Inflammatory macrophage (primary cell): Measurements from ENCODE around the gene VAT1.
"Not testable (repeated sequence)": the region's sequence is repeated elsewhere in the genome, so short reads cannot be mapped to it uniquely, and the experiment has no call there.

Experiments used
- DNase-seq, 2 donors: peaks; one replicate each; pipeline ENCODE4 v3.0.0-alpha.2; 2020 to 2022
- total RNA-seq, 18 experiments: gene quantifications; one replicate each; lab custom pipeline; 2026; ENCODE audit warnings: mixed read lengths in 6 of 18, inconsistent platforms in 2 of 18; lab: John Stamatoyannopoulos, UW

VAT1 gene
- total RNA-seq: 325 to 1,023 (median 611) reads per million in 18 experiments

- peak; percentile 78 to 86 for DNase-seq
These were observed at the start of gene VAT1 for GRCh38 chr17:43021741-43022512. TSS of gene VAT1 (minus strand) at chr17:43022385. CDS start at chr17:43022322, 63 bp downstream.

DNA sequence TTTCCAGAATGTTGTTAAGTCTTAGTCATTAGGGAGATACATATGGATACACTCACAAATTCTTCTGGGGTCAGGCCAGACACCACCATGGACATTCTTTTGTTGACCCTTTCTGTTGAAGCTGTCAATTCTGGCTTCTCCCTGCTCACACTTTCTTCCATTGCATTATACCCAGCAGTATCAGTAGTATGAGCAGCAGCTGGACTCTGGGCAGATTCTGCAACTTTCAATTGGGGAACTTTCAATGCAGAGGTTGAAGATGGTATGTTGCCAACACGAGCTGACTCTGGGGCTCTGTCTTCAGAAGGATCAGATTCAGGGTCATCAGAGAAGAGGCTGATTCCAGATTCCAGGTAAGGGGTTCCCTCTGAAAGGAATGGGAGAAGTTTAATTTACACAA lies 48.7 kb upstream of the VAT1 start:
- no peak for DNase-seq

DNA sequence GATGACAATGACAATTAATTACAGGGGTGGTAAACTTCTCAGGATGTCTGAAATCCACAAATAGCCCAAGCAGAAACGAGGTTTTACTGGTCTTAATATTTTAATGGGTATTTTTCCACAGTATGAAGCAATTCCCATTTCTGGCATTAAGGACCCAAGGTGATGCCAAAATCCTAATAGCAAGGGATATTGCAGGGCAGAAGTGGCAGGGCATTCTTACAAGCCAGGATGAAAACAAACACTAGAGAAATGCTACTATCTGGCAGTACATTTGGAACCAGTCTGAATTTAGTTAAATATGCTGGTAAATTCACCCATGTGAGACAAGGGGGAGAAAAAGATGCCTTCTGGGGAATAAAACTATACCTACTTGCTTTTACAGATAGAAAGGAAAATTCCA lies 48.1 kb upstream of the VAT1 start:
- no peak for DNase-seq

- DNase-seq: no peak
These were observed 47.2 kb upstream of the VAT1 start for GRCh38 chr17:43069368-43069898.

DNA sequence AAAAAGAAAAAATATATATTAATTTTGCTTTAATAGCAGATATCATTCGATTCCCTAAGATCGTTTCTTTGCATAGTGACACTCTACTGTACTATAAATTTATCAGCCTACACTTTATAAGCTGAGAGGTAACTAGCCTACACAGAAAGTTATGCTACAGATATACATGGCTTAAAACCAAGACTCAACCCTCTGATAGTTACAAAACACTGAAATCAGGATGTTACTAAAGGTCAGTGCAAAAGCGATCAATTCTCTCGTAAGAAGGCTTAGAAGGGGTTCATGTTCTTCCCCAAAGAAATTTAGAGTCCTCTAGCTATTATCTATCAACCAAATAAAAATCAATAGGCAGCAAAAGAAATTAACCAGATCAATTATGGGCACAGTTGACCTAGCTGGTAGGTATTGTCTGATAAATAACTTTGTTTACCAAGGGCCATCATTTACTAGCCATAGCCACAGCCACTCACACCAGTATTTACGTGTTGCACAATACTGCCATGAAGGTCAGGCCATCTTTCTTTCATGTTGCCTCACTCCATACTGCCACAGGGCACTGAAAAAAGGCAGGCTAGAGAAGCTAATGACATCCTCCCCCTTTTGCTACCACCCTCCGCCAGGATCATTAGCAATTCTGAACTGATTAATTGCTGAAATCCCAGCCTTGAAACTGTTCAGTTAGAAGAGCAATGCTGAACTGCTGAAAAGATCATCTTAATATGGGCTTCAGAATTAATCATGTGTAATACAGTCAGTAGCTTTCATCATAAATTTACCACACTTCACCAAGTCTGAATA lies 46.6 kb upstream of the VAT1 start:
- DNase-seq: no peak

- DNase-seq: no peak
These were observed 40.9 kb upstream of the VAT1 start for GRCh38 chr17:43062984-43063638.

GRCh38 chr17:43056051-43056450 lies 33.9 kb upstream of the VAT1 start:
- no peak for DNase-seq

GRCh38 chr17:43053008-43053407 lies 30.8 kb upstream of the VAT1 start:
- DNase-seq: not testable (repeated sequence)

DNA sequence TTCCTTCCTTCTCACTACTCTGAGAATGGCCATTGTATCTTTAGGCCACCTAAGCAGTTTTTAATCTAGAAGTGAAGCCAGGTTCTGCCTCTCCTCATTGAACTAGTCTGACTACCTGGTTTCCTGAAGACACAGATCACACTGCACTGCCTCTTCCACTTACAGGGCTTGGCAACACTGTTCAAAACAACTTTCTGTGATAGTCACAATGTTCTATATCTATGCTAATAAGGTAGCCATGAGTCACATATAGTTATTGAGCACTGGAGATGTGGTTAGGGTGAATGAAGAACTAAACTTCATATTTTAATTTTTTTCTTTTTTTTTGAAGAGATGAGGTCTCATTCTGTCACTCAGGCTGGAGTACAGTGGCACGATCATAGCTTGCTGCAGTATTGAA lies 29.8 kb upstream of the VAT1 start:
- DNase-seq: no peak

- no peak for DNase-seq
These were observed 21.8 kb upstream of the VAT1 start for GRCh38 chr17:43044024-43044423.

- DNase-seq: no peak
These were observed 21.1 kb upstream of the VAT1 start for GRCh38 chr17:43043307-43043706.

DNA sequence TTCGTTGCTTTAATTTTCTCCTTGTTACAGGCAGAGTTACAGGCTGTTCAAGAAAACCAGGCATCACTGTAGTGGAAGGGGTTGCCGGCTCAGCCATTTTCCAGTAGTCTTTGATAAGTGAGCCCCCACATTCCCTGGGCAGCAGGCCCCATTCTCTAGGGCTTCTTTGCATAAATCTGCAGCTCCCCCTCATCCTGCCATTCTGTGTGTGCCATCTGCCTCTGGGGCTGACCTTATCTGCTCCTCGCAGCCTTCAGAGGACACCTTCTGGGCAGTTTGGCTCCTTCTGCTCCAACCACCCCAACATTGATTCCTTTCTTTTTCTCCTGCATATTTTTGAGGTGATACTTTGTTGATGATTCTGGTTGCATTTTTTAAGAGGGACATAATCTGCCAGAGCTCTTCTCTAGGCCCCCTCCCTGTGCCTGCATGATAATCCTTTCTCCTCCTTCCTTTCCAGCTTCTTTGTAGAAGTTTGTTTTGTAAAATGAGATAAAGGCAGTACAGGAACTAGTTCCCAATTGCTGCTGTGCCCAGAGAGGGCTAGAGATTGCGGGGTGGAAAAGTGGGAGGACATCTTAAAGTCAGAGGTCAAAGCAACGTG lies 19.9 kb upstream of the VAT1 start:
- DNase-seq: no peak

- DNase-seq: no peak
These were observed 18.5 kb upstream of the VAT1 start for GRCh38 chr17:43040655-43041054.

DNA sequence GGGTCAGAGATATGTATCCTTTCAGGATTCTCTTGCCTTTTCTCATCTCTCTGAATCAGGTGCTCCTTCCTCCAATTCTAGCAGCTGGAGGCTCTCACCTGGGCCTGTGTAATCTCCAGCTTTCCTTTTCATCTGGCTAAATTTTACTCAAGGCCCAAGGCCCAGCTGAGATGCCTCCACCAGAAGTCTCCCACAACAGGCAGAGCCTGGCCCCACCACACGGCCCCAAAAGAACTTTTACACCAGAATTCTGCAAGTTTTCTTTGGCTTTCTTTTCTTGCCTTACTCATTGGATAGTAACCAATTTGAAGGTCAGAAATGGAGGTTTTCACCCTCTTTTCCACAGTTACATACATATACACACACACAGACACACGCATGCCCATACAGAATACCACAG lies 17.5 kb upstream of the VAT1 start:
- no peak for DNase-seq

DNA sequence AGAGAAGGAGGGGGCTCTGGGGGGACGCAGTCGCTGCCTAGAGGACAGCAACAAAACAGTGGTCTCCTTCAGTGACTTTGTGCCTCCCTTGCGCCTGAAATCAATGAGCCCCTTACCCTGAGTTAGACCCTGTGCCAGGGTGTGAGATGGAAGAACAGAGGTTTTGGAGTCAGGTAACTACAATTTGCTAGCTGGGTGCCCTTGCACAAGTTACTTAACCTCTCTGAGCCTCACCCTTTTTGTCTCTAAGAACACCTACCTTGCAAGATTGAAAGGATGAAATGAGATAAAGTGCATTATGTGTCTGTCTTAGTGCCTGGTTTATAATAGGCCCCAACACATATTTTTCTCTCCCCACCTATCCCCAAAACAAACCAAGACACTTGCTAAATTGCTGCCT lies 12.7 kb upstream of the VAT1 start:
- DNase-seq: no peak

DNA sequence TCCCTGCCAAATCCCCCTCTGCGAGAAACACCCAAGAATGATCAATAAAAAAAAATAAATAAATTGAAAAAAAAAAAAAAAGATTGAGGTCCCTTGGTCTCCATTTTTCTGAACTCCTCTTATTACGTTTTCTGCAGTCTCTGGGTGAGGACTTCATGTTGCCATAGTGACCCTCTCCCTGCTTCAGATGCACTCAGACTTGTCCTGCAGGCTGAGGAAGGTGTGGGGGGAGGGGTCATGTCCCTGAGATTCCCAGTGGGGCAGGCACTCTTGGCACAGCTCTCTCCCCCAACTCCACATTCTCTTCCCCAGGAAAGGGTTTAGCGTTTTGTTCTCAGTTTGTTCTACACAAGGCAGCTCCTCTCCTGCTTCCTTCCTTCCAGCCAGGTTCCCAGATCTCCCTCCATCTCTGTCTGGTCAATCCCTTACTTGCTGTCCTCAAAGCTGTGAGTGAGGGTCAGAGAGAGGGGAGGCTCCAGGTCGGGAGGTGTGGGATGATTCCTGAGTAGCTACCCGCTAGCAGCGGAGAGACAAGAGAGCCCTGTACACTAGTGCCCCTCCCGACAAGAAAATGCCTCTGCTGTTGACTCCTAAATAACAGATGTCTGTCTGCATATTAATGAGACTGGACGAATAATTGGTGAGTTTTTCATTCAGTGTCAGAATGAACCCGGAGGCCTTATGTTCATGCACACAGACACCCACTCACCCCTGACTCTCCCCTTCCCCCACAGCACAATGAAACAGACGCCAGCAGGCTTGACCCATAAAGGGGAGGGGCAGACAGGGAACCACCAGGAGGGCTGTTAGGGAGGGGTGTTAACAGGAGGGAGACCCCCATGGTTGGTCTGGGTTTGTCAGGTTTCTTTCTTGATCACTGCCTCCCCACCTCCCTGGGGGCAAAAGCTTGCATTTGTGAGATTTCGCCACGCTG lies 12.0 kb upstream of the VAT1 start:
- no peak for DNase-seq

DNA sequence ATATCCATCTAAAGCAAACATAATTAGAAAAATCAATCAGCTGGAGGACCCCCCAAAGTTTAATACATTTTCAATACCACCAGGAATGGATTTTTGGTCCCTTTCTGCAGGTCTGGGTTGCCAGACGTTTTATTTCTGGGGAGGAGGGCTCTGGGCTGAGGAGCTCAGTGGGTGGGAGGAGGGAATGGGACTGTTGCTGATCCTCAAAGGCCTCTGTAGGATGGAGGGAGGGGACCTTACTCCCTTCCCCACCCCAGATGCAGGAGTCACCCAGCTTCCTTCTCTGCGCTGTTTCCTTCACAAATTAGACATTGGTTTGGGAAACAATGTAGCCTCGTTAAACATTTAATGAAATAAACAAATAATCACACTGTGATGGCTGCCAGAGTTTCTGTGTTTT lies 9.5 kb upstream of the VAT1 start:
- DNase-seq: no peak

DNA sequence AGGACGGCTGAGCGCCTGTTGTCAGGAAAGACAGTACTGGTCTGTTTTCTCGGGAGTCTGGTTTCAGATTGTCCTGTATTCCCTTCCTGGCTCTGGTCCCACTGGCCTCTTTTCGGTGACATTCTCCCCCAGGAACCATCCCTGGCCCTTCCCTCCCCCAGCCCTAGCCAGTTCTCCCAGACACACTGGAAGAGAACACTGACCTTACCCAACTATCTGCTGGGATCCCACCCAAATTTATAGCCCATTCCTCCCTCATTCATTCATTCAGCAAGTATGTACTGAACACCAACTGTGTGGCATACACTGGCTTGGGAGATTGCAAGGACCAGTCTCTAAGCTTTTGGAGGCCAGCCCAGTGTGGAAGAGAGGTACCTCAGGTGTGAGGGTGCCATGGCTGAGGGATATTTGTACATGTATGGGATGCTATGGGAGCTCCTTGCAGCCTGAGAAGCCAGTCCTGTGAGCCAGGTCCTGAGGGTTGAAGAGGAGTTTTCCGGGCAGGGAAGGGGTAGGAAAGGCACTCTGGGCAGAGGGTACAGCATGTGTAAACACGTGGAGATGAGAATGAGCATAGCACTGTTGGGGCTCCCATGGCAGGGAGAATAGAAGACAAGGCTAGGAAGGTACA lies 8.1 kb upstream of the VAT1 start:
- DNase-seq: no peak

- no peak for DNase-seq
These were observed 6.2 kb upstream of the VAT1 start for GRCh38 chr17:43028221-43028861.
